ENCODE measurements around the gene HAVCR1.
"Not testable (repeated sequence)": the region's sequence is repeated elsewhere in the genome, so short reads cannot be mapped to it uniquely, and the experiment has no call there.

Gene HAVCR1

DNA sequence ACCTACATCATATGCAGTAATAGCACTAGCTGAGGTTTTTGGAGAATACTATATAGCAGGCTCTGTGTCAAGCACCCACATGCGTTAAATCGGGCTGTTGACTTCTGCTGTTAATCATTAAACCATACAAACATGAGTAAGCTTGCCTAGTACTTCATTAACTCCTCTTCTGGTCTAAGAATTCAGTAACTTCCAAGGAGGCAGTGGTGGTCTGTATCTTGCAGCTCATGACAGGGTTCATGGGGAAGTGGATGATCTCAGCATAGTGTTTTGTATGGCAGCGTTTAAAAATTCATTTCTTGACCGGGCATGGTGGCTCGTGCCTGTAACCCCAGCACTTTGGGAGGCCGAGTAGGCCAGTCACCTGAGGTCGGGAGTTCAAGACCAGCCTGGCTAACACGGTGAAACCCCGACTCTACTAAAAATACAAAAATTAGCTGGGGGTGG lies at the start of gene HAVCR1:
HAVCR1 (minus strand) TSS at position 24 of the 447 bp plus-strand sequence. CDS start 1,173 bp downstream, outside the sequence.
- DNase-seq (ENCODE audit: low read depth in 2 of 2): no peak

- no peak for DNase-seq (ENCODE audit: low read depth in 2 of 2)
Observed at GRCh38 chr5:157107508-157107907, 48.6 kb upstream of the HAVCR1 start.

DNA sequence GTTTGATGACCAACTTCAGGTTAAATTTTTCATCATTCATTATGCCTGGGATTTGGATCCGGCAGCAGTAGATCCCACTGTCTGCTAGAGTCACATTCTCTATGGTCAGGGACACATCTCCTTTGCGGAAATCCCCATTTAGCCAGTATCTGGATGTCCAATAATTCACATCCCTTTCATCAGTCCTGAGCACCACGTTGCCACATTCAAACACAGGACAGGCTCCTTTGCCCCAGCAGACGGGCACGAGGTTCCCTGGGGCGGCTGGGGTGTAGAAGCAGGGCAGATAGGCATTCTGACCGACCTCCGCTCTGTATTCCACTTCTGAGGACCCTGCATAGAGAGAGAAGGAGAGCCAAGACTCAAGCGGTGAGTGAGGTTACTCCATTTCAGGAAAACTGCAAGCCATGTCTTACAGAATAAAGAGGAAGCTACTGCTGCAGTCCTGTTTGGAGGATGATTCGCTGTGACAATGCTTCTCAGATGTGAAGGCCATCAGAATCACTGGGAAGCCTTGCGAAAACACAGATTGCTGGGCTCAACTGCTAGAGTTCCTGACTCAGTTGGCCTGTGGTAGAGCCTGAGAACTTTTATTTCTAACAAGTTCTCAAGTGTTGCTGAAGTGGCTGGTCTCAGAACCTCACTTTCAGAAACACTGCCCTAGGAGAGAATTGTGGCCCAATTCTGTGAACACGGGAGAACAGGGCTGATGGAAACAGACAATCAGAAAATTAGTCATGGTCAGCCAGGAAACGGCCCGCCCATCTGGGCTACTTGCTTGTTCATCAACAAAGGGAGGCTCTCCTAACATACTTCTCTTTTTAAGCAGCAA lies 47.9 kb upstream of the HAVCR1 start:
- DNase-seq (ENCODE audit: low read depth in 2 of 2): peak in 1 of 2 donors; percentile 37

DNA sequence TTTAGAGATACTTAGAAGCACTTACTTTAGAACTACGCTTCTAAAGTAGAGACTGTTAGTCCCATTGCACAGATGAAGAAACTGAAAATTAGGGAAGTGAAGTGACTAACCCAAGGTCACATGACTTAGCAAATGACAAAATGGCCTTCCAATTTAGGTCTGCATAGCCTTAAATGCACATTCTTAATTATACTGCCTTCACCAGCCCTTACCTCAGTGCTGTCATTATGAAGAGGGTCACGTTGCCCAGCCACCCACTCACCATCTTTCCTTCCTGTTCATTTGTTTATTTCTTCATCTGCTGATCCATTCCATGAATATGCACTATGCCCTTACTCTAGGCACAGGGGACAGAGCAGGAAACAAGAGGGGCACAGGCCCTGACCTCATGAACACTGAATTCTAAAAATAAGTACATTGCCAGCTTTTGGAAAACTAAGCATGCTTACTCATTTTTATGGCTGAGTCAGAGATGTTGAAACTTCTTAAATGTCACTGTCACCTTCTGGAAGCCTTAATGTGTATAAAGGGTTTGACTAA lies 41.3 kb upstream of the HAVCR1 start:
- no peak for DNase-seq (ENCODE audit: low read depth in 2 of 2)

GRCh38 chr5:157088342-157088990 lies 29.6 kb upstream of the HAVCR1 start:
- DNase-seq (ENCODE audit: low read depth in 2 of 2): no peak

GRCh38 chr5:157086751-157087359 lies 27.9 kb upstream of the HAVCR1 start:
- no peak for DNase-seq (ENCODE audit: low read depth in 2 of 2)

DNA sequence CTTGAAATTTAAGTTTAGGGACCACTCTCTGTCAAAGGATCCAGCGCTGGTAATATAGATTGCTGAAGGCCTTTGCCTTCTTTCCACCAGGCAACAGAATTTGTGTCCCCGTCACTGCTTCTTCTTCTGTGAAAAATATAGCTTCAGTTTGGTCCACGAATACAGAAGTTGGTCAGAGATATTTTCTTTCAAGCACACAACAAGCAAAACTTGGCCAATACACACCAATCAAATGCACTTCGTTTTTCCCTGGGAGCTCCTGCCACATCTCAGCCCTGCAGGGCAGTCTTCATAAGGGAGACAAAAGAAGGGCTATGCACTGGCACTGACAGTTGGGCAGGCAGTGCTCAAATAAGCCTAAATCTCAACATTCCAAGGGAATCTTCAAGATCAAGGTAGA lies 27.0 kb upstream of the HAVCR1 start:
- DNase-seq (ENCODE audit: low read depth in 2 of 2): no peak

GRCh38 chr5:157080286-157080685 lies 21.4 kb upstream of the HAVCR1 start:
- DNase-seq (ENCODE audit: low read depth in 2 of 2): no peak

DNA sequence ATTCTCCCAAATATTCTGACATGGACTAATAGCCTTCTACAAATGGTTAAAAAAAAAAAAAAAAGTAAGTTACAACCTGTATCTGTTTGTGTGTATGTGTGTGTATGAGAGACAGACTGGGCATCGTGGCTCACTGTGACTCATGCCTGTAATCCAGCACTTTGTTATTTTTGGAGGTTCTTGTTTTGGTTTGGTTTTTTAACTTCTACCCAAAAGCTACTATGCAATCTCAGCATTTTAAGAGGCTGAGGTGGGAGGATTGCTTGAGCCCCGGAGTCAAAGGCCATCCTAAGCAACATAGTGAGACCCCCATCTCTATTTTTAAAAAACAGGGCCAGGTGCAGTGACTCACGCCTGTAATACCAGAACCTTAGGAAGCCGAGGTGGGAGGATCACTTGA lies 17.6 kb upstream of the HAVCR1 start:
- DNase-seq (ENCODE audit: low read depth in 2 of 2): no peak

- DNase-seq (ENCODE audit: low read depth in 2 of 2): peak in 1 of 2 donors; percentile 7
Observed at GRCh38 chr5:157072508-157072907, 13.6 kb upstream of the HAVCR1 start.

GRCh38 chr5:157069949-157070348 lies 11.0 kb upstream of the HAVCR1 start:
- no peak for DNase-seq (ENCODE audit: low read depth in 2 of 2)

DNA sequence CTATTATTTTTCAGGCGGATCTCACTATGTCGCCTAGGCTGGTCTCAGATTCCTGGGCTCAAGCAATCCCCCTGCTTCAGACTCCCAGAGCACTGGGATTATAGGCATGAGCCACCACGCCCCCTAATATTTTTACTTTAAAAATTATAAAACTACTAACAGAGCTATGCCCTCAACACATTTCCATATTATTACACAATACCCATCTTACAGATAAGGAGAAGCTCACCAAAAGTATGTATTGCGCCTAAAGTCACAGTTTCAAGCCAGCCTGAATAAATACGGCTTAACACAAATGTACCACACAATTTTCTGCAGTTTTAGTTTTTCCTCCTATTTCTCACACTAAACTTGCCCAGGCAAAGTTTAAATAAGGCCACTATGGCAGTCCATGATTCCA lies 9.9 kb upstream of the HAVCR1 start:
- no peak for DNase-seq (ENCODE audit: low read depth in 2 of 2)

DNA sequence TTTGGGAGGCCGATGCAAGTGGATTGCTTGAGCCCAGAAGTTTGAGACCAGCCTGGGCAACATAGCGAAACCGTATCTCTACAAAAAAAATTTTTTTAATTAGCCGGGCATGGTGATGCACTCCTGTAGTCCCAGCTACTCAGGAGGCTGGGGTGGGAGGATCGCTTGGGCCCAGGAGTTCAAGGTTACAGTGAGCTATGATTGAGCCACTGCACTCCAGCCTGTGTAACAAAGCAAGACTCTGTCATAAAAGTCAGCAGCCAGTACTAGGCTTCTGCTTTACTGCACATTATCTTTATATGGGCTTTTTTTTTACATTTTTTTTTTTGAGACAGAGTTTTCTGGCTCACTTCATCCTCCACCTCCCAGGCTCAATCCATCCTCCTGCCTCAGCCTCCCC lies 9.4 kb upstream of the HAVCR1 start:
- no peak for DNase-seq (ENCODE audit: low read depth in 2 of 2)

- no peak for DNase-seq (ENCODE audit: low read depth in 2 of 2)
Observed at GRCh38 chr5:157067005-157067404, 8.1 kb upstream of the HAVCR1 start.

DNA sequence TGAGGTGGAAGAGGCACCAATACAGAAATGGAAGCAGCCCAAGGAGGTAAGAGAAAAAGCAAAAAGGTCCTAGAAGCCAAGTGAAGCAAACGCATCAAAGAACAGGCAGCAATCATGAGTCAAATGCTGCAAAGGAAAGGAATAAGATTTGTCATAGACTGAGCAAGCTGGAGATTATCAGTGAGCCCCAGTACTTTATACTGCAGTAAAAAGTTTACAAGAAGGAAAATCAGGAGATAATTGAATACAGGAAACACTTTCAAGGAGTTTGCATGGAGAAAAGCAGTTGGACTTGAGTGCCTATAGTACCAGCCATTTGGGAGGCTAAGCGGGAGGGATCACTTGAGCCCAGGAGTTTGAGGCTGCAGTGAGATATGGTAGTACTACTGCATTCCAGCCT lies 7.2 kb upstream of the HAVCR1 start:
- no peak for DNase-seq (ENCODE audit: low read depth in 2 of 2)

GRCh38 chr5:157063776-157064430 lies 5.0 kb upstream of the HAVCR1 start:
- DNase-seq (ENCODE audit: low read depth in 2 of 2): no peak

DNA sequence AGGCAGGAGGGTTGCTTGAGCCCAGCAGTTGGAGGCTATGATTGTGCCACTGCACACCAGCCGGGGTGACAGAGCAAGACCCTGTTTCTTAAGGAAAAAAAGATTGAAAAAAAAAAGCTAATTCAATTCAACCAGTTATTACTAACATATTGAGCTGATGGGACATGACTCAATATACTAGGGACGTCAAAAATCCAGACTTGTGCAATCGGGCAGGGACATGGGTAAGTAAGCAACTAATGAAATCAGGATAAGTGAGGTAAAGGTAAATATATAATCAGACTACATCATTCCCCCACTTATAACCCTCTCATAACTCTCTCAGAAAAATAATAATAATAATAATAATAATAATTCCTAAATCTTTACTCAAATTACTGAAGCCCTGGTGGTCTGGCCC lies 975 bp upstream of the HAVCR1 start:
- no peak for DNase-seq (ENCODE audit: low read depth in 2 of 2)

- DNase-seq (ENCODE audit: low read depth in 2 of 2): no peak
Observed at GRCh38 chr5:157057459-157058370, 1.2 kb downstream of the HAVCR1 start.

DNA sequence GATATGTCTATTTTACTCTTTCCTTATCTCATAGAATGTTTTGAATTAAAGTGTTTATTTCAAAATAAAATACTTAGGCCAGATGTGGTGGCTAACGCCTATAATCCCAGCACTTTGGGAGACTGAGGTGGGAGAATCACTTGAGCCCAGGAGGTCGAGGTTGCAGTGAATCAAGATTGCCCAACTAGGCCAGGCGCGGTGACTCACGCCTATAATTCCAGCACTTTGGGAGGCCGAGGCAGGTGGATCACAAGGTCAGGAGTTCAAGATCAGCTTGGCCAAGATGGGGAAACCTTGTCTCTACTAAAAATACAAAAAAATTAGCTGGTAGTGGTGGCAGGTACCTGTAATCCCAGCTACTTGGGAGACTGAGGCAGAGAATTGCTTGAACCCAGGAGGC lies 2.1 kb downstream of the HAVCR1 start:
- DNase-seq (ENCODE audit: low read depth in 2 of 2): not testable (repeated sequence)

GRCh38 chr5:157051604-157052245 lies 7.2 kb downstream of the HAVCR1 start:
- DNase-seq (ENCODE audit: low read depth in 2 of 2): no peak

Measured in stimulated activated CD8-positive, alpha-beta memory T cell treated with anti-CD3 and anti-CD28 coated beads, Interleukin-2, amount 100 ng/mL, for 48 hours (primary cell).